HG02623 (cell line): ENCODE measurements around the gene CCT6A.
"Not testable (repeated sequence)": the region's sequence is repeated elsewhere in the genome, so short reads cannot be mapped to it uniquely, and the experiment has no call there.

Experiments used
- ATAC-seq: cut with Tn5 transposase; IDR thresholded peaks from one replicate; pipeline ENCODE4 v1.9.1; 2021; ENCODE audit warnings: moderate library complexity; ENCODE audit not compliant: unreplicated experiment

The CCT6A gene, protein sequence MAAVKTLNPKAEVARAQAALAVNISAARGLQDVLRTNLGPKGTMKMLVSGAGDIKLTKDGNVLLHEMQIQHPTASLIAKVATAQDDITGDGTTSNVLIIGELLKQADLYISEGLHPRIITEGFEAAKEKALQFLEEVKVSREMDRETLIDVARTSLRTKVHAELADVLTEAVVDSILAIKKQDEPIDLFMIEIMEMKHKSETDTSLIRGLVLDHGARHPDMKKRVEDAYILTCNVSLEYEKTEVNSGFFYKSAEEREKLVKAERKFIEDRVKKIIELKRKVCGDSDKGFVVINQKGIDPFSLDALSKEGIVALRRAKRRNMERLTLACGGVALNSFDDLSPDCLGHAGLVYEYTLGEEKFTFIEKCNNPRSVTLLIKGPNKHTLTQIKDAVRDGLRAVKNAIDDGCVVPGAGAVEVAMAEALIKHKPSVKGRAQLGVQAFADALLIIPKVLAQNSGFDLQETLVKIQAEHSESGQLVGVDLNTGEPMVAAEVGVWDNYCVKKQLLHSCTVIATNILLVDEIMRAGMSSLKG

DNA sequence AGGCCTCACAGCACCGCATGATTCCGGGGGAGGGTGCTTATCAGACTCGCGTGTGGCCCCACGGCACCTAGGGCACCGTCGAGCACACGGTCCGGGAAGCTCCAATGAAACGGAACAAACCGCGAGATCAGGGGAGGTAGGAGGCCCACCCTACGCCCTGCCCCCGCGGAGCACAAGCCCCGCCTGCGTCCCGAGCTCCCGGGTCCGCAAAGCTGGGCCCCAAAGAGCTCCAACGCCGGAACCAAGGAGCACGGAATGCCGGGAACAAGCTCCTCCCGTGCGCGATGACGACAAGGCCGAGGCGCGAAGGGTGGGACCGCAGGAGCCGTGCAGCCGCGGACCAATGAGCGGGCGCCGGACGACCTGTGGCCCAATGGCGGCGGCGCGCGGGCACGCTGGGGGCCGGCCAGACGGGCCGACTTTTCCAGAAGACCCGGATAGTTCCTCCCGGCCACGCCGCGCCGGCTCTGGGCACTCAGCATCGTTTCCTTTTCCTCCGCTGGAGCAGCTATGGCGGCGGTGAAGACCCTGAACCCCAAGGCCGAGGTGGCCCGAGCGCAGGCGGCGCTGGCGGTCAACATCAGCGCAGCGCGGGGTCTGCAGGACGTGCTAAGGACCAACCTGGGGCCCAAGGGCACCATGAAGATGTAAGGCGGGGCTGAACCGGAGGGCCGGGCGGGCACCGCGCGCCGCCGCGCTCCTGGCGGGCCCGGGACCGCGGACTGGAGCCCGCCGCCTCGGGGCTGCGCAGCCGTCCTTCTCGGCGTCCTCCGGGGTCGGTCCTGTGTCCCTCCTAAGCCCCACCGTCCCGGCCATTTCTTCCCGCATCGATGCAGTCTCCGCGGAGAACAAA lies at the start of gene CCT6A, which contains the start of gene PSPH:
Gene CCT6A (plus strand): TSS at position 427 of the 853 bp plus-strand sequence. CDS start 84 bp downstream, at position 511.
Gene PSPH (minus strand): TSS at position 106 of the 853 bp plus-strand sequence. CDS start 30,232 bp downstream, outside the sequence.
- peak; percentile 95 for ATAC-seq

DNA sequence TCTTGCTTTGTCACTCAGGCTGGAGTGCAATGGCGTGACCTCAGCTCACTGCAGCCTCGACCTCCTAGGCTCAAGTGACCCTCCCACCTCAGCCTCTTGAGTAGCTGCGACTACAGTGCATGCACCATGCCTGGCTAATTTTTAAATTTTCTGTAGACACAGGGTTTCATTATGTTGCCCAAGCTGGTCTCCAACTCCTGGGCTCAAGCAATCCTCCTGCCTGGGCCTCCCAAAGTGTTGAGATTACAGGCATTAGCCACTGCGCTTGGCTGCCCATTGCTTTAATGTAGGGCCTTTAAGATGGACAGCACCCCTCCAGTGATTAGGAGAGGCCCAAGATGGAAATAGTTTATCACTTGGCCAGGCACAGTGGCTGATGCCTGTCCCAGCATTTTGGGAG lies 47.8 kb upstream of the CCT6A start:
- no peak for ATAC-seq

DNA sequence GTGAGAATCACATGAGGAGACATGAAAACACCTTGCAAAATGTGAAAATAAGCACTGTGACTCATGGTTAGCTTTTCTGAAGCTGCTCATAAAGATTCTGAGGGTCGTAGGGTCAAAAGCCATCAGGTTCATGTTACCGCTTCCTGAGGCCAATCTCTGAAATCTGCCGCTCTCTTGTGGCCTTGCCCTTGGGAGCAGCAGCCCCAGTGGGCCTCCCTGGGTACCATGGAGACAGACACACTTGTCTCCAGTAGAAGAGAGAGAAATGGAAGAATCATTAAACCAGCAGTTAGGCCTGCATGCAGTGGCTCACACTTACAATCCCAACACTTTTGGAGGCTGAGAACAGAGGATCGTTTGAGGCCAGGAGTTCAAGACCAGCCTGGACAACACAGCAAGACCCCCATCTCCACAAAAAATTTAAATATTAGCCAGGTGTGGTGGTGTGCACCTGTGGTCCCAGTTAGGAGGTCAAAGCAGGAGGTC lies 44.4 kb upstream of the CCT6A start:
- no peak for ATAC-seq

DNA sequence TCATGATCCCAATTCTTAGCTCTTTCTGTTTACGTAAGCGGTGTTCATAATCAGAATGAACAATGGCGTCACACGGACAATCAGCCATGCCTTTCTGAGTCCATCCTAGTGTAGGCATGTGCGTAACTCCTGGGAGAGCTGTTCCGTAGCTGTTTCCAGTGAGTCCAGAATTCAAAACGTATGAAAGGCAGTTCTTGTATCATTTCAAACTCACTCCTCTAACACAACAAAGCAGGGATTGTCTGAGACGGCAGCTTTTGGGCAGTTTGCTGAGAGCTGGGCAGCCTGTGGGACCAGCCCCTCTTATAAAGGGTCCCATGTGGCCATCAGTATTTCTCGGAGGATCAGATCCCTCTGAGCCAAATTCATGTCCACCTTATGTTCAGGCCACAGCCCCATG lies 43.7 kb upstream of the CCT6A start:
- ATAC-seq: no peak

DNA sequence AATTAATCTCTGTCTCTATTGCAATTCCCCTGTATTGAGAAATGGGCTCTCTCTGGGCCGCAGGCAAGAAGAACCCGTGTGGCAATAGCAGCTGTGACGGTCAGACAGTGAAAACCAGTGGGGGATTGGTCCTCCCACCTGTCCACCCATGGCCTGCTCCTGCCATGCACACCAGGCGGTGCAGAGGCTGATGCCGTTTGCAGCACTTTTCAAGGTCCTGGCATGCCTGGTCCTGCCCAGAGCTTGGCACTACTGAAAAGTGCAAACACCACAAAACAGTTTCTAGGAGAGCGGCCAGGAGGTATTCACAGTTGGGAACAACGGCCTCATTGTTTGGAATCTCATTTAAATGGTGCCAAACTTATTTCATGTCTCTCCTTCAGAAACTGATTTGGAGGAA lies 41.9 kb upstream of the CCT6A start:
- no peak for ATAC-seq

DNA sequence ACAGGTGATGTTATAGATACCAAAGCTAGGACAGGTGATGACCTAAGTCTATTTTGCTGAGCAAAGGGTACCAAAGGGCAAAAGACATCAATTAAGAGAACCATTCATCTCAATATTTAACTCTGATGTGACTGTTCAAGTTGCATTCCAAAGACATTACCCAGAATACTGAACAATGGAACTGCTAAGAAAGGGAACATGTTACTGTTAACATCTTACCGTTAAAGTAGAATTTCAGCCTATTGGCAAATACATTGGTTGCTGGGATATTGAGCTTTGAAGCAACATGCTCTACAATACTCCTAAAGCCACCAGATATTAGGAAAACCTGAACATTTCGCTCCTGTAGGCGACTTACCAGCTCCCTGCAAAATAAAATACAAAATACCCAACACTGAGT lies 34.5 kb upstream of the CCT6A start:
- ATAC-seq: not testable (repeated sequence)

DNA sequence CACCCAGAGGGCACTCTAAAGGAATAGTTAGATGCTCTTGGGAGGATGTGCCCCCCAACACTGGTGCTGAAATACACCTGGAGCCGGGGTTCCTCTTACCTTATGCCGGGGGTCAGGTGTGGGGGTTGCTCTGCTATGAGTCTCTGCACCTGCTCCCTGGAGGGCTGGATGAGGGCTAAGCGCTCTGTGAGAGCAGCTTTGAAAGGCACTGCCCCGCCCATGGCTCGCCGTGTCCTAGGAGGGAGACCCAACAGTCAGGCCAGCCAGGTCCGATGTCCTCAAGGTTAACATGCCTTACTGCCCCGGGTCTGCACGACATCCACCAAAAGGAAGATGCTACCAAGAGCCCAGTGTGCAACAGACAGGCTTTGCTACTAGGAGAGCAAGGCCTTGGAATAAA lies 32.1 kb upstream of the CCT6A start:
- ATAC-seq: no peak

DNA sequence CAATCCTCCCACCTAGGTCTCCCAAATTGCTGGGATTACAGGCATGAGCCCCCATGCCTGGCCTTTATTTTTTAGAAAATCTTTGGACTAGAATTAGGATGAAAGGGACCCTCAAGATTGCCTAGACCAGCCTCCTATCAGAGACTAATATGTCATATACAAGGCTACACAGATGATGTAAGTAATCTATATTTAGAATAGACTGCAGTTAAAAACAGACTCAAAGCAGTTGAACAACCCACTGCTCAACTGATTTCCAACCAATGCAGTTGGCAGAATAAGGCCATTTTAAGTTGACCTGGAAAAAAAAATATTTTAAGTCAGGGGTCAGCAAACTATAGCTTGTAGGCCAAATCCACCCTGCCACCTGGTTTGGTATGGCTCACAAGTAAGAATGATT lies 28.1 kb upstream of the CCT6A start:
- no peak for ATAC-seq

DNA sequence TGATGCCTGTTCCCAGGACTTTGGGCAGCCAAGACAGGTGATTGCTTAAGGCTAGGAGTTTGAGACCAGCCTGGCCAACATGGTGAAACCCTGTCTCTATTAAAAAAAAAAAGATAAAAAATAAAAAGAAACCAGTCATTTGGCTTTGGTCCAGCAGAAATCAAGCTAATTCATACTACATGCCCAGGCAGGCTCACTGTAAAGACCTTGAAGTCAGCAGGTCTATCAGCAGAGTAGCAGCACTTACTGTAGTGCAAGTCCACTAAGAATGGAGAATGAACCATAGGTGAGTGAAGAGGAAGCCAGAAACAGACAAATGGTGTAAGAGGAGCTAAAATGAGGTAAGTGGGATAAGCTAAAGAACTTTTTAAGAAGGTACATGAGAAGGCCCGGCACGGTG lies 25.0 kb upstream of the CCT6A start:
- no peak for ATAC-seq

DNA sequence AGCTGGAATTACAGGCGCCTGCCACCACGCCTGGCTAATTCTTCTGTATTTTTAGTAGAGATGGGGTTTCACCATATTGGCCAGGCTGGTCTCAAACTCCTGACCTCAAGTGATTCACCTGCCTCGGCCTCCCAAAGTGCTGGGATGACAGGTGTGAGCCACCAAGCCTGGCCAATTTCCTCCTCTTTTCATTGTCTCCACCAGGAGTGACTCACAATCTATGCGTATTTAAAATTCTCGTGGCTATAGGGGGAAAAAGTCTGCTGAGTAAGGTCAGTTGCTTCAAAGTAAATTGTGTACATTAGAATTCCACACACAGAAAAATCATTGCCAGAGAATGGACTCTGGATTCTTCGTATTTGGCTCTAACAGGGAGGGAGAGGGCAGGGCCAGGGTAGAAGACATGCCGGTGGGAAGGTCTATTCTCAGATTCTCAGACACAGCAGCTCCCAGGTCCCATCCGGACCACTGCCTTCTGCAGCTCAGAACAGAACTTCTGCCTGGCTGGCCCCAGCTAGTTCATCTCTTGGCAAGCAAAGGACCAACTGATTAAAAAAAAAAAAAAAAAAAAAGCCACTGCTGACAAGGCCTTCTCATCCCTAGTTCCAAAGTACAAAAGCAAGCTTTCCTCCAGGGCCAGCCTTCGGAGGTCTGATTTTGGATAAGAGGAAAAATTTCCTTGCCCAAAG lies 22.5 kb upstream of the CCT6A start:
- ATAC-seq: no peak

DNA sequence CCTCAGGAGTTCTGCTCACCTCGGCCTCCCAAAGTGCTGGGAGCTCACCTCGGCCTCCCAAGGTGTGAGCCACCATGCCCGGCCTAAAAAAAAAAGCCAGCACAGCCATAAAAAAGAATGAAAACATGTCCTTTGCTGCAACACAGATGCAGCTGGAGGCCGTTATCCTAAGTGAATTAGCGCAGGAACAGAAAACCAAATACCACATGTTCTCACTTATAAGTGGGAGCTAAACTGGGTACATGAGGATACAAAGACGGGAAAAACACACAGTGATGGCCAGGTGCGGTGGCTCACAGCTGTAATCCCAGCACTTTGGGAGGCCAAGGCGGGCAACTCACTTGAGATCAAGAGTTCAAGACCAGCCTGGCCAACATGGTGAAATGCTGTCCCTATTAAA lies 21.2 kb upstream of the CCT6A start:
- no peak for ATAC-seq

DNA sequence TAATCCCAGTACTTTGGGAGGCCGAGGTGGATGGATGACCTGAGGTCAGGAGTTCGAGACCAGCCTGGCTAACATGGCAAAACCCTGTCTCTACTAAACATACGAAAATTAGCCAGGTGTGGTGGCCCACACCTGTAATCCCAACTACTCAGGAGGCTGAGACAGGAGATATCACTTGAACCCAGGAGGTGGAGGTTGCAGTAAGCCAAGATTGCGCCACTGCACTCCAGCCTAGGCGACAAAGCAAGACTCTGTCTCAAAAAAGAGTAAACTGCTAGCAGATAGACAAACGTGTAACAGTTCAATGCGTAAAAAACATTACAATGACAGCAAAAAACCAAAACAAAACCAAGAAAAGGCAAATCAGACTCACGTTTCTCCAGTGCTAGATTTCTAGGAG lies 20.0 kb upstream of the CCT6A start:
- ATAC-seq: not testable (repeated sequence)

DNA sequence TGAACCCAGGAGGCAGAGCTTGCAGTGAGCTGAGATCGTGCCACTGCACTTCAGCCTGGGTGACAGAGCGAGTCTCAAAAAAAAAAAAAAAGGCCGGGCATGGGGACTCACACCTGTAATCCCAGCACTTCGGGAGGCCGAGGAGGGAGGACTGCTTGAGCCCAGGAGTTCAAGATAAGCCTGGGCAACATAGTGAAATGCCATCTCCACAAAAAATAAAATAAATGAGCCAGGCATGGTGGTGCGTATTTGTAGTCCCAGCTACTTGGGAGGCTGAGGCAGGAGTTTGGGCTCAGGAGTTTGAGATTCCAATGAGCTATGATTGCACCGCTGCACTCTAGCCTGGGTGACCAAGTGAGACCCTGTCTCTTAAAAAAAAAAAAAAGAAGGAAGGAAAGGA lies 19.0 kb upstream of the CCT6A start:
- ATAC-seq: not testable (repeated sequence)

DNA sequence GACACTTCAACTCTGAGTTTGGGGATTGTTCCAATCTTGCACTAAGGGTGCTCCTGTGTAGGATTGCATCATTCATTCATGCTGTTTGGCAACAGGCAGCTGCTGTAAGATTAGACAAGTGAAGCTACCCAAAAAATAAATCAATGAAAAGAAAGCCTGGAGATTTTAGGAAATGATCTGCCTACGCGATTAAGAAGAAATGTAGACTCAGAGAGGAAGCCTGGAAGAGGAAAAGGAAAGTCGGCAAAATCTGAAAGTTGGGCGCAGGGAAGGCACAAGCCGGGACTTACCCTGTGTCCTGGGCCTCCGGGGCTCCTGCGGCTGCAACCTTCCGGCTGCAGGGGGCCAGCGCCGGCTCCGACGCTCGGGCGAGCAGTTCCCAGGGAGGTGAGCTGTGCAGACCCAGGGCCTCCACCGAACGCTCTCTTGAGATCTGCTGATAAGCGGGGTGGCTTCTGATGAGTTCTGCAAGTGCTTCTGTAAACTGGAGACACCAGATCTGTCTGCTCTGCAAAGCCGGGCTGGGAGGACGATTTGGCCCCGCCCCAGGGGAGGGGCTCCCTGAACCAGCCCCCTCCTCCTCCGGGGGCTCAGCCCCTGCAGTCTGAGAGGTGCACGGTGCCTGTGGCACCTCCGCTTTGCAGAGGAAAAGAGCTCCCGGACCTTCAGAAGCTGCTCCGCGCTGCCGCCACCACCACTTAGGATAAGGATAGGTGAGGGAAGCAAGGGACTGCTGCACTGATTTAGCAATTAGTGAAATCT lies 17.7 kb upstream of the CCT6A start:
- peak; percentile 98 for ATAC-seq

DNA sequence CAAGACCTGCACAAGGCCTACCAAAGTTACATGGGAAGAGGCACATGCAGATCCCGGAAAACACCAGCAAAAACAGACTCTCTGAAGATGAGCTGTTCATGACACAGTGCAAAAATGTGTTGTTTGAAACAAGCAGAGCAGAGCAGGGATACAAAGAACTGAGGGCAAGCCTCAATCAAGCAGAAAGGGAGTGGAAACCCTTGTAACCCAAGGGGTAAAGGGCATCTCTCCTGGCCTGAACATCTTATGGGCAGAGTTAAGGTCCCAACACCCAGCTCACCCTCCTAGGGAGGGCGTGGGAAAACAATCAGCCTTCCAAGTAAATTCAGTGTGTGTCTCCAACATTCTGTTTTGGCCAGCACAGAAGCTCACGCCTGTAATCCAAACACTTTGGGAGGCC lies 10.8 kb upstream of the CCT6A start:
- no peak for ATAC-seq

DNA sequence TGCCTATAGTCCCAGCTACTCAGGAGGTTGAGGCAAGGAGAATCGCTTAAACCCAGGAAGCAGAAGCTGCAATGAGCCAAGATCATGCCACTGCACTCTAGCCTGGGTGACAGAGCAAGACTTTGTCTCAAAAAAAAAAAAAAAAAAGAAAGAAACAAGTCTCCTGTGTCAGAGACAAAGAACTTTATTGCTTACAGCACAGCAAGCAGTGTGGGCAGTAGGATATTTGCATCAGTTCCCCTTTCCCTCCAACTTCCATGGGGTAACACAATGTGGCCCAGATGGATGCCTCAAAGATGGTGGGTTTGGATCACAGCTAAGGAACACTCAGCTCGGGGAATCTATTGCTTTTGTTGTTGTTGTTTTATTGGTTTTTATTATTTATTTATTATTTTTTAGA lies 5.8 kb upstream of the CCT6A start:
- ATAC-seq: not testable (repeated sequence)

DNA sequence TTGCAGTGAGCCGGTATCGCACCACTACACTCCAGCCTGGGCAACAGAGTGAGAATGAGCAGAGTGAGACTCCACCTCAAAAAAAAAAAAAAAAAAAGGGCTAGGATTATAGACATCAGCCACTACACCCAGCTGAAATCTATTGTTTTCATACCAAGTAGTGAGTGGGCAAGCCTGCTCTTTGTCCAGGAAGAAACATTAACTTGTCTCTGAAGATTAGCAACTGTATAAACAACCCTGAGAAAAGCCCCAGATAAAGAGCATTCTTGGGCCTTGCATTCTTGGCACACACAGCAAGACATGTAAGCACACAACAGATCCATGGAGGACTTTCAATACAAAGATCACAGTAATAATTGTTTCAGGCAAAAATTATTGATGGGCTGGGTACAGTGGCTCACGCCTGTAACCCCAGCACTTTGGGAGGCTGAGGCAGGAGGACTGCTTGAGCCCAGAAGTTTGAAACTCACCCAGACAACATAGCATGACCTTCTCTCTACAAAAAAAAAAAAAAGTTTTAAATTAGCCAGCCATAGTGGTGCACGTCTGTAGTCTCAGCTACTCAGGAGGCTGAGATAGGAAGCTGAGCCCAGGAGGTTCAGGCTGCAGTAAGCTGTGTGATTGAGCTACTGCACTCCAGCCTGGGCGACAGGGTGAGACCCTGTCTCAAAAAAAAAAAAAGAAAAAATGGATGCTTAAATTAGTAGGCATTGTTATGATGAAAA lies 4.7 kb upstream of the CCT6A start:
- ATAC-seq: no peak

DNA sequence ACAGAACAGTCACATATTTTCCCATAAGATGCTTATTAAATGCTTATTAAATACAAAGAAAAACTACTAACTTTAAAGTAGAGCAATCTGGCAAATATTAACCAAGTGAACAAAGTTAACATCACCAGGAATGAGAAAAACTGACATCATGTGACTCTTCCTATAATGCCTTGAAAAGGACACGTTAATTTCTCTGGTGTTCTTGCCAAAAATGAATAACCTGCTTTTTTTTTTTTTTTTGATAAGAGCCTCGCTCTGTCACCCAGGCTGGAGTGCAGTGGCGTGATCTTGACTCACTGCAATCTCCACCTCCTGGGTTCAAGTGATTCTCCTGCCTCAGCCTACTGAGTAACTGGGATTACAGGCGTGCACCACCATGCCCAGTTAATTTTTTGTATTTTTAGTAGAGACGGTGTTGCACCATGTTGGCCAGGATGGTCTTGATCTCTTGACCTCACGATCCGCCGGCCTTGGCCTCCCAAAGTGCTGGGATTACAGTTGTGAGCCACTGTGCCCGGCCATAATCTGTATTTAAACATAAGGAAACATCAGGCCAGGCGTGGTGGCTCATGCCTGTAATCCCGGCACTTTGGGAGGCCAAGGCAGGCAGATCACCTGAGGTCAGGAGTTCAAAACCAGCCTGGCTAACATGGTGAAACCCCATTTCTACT lies 4.0 kb upstream of the CCT6A start:
- ATAC-seq: not testable (repeated sequence)

DNA sequence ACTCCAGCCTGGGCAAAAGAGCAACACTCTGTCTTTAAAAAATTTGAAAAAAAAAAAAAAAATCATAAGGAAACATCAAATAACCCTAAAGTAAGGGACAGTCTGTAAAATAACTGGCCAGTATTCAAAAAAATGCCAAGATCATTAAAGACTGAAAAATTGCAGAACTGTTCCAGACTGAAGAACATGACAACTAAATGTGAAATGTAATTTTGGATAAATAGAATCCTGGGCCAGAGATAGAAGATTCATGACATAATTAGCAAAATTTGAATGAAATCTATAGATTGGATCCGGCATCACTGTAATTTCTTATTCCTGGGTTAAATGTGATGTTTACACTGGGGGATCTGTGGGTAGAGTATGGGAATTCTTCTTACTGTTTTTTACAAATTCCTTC lies 3.3 kb upstream of the CCT6A start:
- ATAC-seq: no peak
